Stimulated activated CD8-positive, alpha-beta memory T cell treated with anti-CD3 and anti-CD28 coated beads, Interleukin-12 subunit alpha, Interleukin-12 subunit beta, amount 100 ng/mL, for 4 hours (primary cell): Measurements from ENCODE around the gene HIVEP3.
A peak's percentile ranks its signal among the peaks of the same experiment; 100 is the strongest.

Source experiments
- DNase-seq: peaks from one replicate; pipeline ENCODE4 v3.0.0-alpha.2; 2020; ENCODE audit warnings: low read depth

HIVEP3 gene

DNA sequence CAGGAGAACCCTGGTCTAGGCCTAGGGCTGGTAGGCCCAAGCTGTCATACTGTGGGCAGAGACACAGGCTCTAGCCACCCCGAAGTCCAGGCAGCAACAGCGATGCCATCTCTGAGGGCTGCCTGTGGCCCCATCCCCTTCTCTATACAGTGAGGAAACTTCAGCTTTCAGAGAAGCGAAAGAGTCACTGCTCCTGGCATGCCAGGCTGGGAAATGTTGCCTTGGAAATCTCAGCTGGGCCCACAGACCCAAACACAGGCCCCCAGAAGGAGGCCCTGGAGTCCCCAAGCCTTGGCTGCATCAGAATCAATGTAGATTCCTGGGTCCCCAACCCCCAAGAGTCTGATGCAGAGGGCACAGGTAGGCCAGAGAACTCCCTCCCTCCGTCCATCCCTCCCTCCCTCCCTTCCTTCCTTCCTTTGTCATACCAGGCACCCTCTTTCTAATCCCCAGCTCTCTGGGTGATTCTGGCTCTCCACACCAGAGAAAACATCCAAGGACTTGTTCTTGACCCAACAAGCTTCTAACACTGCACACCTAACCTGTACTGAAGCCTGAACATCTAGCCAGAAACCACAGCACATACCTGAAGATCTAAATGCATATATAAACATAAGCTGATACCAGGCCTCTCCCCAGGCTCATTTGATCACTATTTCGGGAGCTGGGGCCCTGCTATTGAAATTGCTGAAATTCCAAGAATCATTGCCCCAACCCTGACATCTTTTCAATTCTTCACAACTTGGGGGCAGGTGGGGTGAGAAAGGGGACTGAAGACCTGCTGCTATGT, 291.0 kb downstream of the HIVEP3 start:
- no peak for DNase-seq

DNA sequence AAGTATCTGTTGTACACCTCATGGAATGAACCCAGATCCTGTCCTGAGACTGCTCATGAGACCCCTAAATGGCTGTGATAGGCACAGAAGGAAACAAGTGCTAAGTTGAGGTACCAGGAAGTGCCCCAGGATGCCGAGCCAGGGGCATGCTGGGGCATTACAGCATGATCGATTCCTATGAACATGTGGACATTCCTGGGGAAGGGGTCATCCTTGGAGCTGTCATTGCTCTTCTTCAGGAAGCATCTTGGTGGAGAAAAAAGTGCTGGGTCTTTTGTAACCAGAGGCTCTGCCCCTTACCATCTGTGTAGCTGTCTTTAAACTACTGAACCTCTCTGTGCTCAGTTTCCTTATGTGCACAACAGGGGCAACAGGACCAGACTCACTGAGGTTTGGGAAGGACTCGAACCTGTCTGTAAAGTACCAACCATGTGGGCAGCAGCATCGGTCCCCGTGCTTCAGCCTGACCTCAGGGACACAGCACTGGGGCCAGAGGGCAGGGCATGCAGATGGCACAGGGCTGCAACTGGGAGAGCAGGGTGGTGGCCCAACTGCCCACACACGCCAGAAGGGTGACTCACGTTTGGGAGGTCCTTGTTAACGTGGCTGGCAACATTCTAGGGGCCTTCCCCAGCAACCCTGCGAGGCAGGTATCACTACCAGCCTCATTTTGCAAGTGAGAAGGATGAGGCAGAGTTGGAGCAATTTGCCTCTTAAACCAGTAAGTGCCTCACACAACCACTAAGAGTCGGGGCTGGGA, 291.9 kb downstream of the HIVEP3 start:
- DNase-seq = peak; percentile 37

DNA sequence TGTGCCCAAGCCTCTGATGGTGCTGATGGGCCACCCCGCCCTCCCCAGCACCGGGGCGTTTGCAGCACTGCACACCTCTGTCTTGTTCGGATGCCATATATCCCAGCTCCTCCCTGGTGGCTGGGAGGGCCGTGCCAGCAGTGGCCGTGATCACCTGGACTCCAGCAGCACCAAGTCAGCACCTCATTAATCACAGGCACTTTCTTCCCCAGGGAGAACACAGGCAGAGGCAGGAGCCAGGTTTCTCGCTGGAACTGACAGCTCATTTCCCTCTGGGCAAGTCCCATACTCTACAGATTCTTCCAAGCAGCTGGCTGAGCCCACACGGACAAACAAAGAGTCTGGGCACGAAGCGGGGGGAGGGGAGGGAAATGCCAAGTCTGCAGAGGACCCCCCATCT, 292.6 kb downstream of the HIVEP3 start:
- no peak for DNase-seq

DNA sequence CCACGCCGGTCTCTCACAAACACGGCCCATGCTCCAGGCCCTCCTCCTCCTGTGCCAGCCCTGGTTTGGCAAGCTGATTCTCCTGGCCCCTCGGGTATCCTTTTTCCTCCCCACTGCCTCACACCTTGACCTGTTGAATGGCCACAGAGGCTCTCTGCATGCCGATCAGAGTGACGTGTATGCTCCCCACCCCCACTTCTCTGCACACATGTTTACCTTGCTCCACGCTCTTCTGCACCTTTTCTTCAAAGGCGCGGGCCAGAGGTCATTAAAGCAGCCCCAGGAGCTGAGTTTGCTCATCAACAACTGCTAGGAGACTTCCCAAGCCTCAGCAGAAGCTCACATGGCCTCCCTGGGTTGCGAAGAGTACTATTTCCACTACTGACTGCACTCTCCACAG, 295.0 kb downstream of the HIVEP3 start:
- DNase-seq = no peak

DNA sequence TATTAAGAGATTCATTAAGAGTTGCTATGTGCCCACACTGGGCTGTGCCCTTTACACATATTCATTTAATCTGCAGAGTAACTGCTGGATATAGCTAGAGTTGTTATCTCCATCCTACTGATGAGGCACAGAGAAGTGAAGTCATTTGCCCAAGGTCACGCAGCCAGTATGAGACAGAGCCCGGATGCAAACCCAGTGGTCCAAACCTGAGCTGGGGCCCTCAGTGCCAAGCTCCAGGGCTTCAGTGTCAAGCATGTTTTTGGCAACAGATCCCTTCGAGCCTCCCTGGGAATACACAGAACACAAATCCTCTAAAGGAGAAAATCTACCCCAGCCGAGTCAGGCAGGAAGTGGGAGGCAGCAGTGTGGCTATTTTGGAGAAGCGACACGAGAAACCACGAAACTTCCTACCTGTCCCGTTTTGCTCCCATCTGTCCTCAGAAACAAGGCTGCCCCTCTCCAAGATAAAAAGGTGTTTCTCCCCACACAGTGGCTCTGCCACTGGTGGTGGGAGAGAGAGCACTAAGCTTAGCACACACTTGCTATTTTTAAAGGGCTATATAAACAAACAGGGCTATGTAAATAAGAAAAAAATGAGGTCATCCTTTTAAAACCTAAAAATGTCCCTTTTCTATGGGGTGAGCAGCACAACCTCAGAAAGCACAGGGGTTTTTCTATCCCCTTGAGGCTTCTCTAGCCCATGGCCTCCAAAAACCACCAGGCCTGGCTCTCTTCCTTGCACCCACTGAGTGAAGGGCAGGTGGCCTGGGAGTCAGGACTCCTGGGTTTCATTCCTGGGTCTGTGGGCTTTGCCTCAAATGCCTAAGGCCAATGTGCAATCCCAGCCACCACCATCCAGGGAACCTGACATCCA, 295.6 kb downstream of the HIVEP3 start:
- DNase-seq = no peak

DNA sequence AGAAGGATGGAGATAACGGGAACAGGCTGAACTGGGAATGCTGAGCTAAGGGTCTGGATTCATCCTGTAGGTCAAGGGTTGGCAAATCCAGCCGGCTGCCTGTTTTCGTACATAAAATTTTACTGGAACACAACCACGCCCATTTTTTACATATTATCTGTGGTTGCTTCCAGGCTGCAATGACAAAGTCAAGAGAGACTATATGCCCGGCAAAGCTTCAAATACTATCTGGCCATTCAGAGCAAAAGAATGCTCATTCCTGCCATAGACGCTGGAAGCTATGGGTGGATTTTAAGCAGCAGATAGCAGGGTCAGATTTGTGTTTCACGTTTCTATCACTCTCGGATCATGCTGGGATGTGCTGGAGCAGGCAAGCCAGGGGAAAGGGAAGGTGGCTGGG, 296.3 kb downstream of the HIVEP3 start:
- DNase-seq = no peak

DNA sequence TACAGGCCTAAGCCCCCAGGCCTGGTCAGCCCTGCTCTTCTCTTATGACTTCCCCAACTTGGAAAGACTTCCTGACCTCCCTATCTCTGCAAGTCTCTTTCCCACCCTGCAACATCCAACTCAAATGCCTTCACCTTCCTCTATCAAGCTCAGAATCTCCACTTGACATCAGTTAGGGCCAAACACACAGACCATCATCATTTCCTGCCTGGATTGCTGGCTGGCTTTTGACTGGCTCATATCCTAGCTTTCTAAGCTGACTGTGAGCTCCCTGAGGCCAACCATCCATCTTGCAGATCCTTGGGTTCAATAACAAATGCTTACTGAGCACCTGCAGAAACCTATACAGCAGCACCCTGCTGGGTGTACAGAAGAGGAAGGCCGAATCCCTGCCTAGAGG, 296.9 kb downstream of the HIVEP3 start:
- no peak for DNase-seq

DNA sequence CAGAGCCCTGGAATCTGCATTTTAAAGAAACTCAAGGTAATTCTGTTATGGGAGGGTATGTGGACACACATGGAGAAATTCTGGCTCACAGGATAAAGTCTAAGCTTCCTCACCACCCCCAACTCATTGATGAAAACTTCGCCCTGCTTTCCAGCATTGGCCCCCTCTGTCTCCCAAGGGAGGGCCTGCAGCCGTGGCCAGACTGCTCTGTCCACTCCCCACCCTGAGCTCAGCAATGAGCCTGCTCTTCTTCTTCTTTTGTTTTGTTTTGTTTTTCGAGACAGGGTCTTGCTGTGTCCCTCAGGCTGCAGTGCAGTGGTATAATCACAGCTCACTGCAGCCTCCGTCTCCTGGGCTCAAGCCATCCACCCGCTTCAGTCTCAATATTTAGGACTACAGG, 297.5 kb downstream of the HIVEP3 start:
- DNase-seq = no peak

DNA sequence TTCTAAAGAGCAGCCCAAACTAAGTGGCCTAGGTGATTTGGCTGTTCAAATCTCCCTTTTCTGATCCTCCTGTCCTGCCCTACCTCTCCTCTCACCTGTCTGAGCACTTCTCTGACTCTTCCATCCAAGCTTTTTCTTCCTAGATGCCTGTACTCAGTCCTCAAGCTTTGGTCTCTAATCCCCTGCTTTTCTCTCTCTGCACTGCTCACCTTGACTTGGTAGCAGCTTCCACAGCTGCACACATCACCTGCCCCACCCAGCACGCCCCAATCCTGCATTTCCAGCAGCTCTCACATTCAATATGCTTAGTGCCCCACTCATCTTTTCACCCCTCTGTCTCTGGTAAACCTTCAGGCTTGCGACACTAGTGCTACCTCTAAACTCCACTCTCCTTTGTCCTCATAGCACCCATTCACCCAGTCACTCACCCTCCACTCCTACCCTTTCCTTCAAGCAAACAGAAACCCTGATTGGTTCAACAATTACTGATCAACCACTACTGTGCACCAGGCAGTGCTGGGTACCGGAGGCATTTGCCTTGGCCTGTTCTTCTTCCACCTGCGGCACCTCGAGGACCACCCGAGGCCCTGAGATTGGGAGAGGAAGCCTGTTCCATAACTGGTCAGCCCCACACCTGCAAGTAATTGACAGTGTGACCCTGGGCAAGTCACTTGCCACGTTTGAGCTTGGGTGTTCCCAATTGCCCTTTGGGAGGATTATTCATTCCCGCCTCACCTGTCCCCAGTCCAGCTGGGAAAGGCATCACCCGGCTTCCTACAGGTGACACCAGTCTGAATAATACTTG, 298.2 kb downstream of the HIVEP3 start:
- no peak for DNase-seq

DNA sequence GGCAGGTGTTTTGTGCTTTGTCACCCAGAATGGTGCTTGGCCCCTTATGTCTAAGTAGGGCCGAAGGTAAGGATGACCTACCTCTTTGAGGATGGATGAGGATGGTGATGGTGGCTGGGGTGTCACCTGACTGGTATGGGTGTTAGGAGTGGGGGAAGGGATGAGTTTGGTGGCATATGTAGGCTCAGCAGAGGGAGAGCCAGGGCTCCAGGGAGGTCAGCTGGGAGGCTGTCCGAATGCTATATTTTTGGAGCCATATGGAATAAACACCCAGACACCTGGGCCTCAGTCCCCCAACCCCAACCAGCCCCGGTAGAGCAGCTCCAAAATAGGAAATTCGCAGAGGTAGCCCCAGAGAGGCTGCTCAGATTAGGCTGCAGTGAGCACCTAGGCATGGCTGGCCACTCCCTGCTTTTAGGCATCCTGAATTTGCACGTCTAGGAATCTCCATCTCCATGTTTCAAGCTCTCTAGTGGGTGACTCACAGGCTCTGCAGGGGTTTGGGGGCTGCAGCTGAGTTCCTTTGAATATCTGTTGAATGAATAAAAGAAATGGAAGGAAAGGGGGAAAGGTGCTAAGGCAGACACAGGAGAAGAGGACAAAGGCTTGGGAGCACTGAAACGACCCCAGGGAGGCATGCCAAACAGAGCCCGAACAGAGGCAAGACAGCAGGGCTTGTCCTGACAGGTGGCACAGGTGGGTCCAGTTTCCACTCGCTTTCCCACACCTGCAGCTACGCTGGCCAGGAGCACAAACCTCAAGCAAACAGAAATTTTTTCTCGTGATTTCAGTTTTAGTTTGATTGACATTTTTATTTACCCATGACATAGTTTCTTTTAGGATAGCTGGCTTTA, 299.0 kb downstream of the HIVEP3 start:
- DNase-seq = no peak

DNA sequence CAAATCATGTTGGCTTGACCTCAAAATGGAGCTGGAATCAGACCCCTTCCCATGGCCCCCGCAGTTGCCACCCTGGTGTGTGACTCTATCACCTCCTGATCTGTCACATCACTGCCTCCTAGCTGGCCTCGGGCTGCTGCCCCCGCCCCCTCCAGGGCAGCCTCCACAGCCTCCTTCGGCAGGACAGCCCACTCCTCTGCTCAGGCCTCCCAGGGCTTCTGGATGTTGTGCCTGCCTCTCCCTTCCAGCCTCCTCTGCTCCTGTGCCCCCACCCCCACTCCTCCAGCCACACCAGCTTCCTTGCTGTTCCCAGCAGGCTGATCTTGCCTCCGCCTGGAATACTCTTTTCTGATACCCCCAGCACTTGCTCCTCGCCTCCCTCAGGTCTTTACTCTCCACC, 299.9 kb downstream of the HIVEP3 start:
- DNase-seq = no peak

DNA sequence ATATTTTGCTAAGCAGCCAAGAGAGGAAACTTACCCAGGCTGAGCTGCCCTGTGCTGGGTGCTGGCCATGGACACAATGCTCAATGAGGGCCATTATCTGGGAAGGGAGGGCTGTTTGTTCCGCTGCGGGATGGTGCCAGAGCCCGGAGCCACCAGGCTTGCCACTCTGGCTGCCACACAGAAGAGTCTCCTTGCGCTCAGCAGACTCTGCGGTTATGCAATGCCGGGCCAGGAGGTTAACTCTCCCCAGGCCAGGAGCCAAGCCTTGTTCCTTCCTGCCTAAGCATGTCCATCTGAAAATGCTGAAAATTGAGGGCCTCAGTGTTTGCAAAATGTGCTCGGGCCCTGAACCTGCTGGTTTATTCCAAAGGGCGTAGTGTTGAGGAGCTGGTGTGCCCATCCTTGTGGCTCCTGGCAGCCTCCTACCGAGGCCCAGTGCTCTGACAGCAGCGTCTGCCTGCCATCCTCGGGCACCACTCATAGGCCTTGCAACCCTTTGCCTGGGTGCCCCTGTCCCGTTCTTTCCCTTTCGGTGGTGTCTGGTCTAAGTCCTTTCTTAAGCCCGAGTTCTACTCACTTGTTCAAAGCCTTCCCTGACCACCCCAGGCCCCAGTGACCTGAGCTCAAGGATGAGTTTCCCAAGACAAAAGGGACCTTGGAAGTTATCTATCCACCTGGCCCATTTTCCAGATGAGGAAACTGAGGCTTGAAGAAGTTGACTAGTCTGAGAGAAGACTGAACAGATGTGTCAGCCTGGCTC, 300.5 kb downstream of the HIVEP3 start:
- DNase-seq = no peak

DNA sequence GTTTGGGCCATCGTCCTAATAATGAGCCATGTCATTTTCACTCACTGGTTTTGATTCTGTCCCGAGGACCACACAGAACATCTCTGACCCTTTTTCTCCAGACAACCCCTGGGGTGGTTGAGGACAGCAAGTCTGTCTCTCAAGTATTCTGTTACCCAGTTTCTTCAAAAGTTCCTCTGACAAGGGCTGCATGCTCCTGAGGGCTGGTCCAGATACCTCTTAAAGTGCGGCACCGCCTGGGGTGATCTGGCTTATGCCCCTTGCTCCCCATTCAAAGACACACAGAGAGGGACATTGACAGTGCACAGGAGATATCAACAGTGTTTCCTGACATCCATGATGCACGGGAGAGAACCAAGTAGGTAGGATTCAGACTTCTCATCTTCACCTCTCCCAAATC, 301.4 kb downstream of the HIVEP3 start:
- DNase-seq = no peak

DNA sequence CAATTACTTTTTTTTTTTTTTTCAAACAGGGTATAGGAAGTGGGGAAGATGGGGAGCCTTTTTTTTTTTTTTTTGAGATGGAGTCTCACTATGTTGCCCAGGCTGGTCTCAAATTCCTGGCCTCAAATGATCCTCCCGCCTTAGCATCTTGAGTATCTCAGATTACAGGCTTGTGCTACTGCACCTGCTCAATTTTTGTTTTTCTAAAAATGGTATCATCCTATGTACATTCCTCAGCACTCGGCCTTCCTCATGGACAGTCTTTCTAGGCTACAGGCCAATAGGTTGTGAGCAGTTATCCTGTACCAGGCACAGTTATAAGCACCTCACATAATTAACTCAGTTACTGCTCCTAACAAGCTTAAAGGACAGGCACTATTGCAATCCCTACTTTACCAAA, 302.2 kb downstream of the HIVEP3 start:
- DNase-seq = no peak

DNA sequence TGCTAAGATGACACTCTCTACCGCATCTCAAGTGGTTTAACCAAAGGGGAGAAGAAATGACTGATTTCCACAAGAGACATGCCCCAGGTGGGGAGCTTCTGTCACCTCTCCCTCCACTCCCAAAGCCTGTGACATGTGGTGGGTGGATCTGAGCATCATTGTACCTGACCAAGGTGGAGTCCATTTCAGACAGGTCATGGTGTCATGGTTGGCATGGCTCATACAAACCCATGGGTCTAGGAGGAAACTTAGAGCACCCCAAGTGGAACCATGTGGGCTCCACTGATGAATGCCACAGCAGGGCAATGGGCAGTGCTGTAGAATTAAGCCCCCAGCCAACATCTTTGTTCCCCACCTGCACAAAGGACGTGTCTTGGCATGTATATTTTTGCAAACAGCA, 302.7 kb downstream of the HIVEP3 start:
- no peak for DNase-seq

DNA sequence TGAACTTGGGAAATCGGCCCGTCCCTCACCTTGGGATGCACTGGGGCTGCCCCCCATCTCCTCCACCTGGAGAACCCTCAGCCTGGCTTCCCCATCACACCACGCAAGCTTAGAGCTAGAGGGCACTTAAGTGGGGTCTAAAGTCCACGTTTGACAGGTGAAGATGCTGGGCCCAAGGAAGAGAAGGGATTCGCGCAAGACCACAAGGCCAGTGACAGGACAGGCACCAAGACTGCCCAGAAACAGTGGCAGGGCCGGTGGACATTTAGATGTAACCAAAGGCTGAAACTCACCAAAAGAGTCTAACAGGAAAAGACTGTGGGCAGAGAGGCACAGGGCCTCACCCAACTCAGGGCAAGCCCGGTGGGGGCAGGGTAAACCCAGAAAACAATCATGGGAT, 303.4 kb downstream of the HIVEP3 start:
- no peak for DNase-seq

DNA sequence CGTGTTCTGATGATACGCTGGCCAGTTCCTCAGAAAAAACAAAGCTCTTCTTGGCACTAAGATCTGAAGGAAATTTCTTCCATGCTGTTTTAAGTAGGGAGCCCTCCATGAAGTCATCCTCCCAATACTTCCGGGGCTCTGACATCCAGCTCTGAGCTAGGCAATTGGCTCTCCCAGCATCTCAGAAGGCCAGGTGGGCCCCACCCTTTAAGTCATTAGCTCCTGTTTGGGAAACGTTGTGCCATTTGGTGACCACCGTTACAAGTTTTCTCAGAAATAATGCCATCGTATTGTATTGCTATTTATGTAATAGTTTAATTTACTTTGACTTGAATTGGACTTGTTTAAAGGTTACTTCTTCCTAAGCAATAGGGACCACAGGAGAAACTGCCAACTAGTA, 303.9 kb downstream of the HIVEP3 start:
- DNase-seq = no peak

DNA sequence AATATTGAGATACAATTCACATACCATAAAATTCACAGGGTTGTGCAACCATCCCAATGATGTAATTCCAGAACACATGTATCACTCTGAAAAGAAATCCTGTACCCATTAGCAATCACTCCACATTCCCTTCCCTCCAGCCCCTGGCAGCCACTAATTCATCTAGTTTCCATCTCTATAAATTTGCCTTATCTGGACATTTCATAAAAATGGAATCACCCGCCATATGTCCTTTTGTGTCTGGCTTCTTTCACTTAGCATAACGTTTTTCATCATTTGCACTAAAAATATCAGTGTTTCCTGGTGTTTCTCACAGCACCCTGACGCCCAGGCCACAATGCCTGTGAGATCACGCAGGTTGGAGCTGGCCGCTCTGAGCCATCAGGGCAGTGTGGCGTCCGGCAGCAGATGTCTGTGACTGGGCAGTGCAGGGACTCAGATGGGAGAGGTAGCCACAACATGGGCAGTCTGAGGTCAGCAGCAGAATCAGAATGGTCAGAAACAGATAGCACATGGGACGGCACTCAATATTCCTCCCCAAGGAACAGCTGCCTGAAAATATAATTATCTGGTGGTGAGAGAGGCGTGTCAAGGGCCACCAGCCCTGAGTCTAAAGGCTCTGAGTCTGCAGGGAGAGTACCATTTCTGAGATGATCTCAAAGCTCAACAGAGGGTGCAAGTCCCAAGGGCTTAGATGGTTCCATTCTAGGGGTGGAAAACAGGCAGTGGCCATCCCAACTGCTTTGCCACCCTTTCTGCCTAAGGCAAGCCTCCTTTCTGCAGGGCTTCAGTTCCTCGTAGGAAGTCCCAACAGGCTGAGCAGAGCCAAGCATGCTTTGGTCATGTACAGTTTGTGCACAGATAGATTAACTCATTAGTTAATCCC, 304.8 kb downstream of the HIVEP3 start:
- DNase-seq = no peak

DNA sequence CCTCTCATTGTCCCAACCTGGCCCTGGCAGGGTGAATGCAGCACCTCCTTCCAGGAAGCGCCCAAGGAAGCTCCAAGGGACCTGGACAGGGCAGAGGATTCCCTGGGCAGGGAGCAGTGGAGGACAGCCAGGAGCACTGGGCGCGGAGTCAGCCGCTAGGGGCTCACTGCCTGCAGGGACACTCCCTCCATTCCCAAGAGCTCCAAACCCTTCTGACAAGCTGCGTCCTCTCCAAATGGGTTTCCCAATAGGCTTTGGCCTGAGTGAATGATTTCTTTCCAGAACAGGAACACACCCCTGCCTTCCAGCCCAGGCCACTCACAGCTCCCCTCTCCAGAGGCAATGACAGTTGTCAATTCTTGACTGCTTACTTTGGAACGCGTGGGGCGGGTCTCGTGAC, 305.8 kb downstream of the HIVEP3 start:
- DNase-seq = no peak
